Liver (tissue), 9 donors: ENCODE results near the gene ATP1B1. TPM values are rescaled to one million over a fixed set of nuclear protein-coding genes. Genes with fewer than 3 reads are reported as not detected.

Source experiments
- DNase-seq: peaks from one replicate; pipeline ENCODE4 v3.0.0-alpha.2; 2017; ENCODE audit warnings: low spot score
- H3K27ac ChIP-seq, 2 donors: one replicate each; pipeline ENCODE4 v1.7.0; 2013; ENCODE audit warnings: inconsistent platforms in 2 of 2, low read length in 2 of 2, control low read depth in 1 of 2, low read depth in 1 of 2, mild to moderate bottlenecking in 1 of 2
- H3K27me3 ChIP-seq, 4 donors: one replicate each; pipeline versions ENCODE4 v1.6.1 to v1.7.0; 2013; ENCODE audit warnings: low read length in 3 of 4, inconsistent platforms in 1 of 4, mild to moderate bottlenecking in 1 of 4, moderate library complexity in 1 of 4; ENCODE audit not compliant: control insufficient read depth in 4 of 4, insufficient read depth in 4 of 4
- H3K36me3 ChIP-seq, 4 donors: one replicate each; pipeline versions ENCODE4 v1.6.1 to v1.7.0; 2013; ENCODE audit warnings: low read length in 3 of 4, mild to moderate bottlenecking in 3 of 4, low read depth in 1 of 4, moderate library complexity in 1 of 4; ENCODE audit not compliant: control insufficient read depth in 4 of 4, insufficient read depth in 3 of 4
- H3K4me1 ChIP-seq, 4 donors: one replicate each; pipeline versions ENCODE4 v1.6.1 to v1.7.0; 2013; ENCODE audit warnings: low read length in 3 of 4, mild to moderate bottlenecking in 3 of 4, moderate library complexity in 1 of 4; ENCODE audit not compliant: control insufficient read depth in 4 of 4, insufficient read depth in 4 of 4
- H3K4me3 ChIP-seq, 3 donors: one replicate each; pipeline versions ENCODE4 v1.6.1 to v1.7.0; 2013; ENCODE audit warnings: low read length in 3 of 3, control low read depth in 1 of 3, low read depth in 1 of 3, mild to moderate bottlenecking in 1 of 3
- H3K9ac ChIP-seq, 2 donors: one replicate each; pipeline ENCODE4 v1.7.0; 2013; ENCODE audit warnings: low read length in 2 of 2, mild to moderate bottlenecking in 2 of 2, moderate library complexity in 2 of 2, control low read depth in 1 of 2, low read depth in 1 of 2
- H3K9me3 ChIP-seq, 4 donors: one replicate each; pipeline versions ENCODE4 v1.6.1 to v1.7.0; 2013; ENCODE audit warnings: low read length in 3 of 4; ENCODE audit not compliant: control insufficient read depth in 4 of 4
- EGR1 ChIP-seq, 2 donors: IDR thresholded peaks; 2 replicates each; pipeline ENCODE4 v1.6.1; 2016 to 2018; ENCODE audit warnings: antibody characterized with exemption in 2 of 2, low read depth in 2 of 2
- FOXA1 ChIP-seq: IDR thresholded peaks from 2 replicates; pipeline ENCODE4 v1.6.1; 2016; ENCODE audit warnings: antibody characterized with exemption
- FOXA2 ChIP-seq: IDR thresholded peaks from 2 replicates; pipeline ENCODE4 v1.6.1; 2016; ENCODE audit warnings: antibody characterized with exemption
- GABPA ChIP-seq, 2 donors: IDR thresholded peaks in 1 of 2; conservative IDR thresholded peaks in 1 of 2; 2 replicates each; pipeline ENCODE4 v1.6.1; 2016; ENCODE audit warnings: antibody characterized with exemption in 2 of 2, mild to moderate bottlenecking in 1 of 2, moderate library complexity in 1 of 2
- HNF4A ChIP-seq, 2 donors: conservative IDR thresholded peaks; 2 replicates each; pipeline ENCODE4 v1.6.1; 2016; ENCODE audit warnings: antibody characterized with exemption in 2 of 2, mild to moderate bottlenecking in 2 of 2
- HNF4G ChIP-seq: IDR thresholded peaks from 2 replicates; pipeline ENCODE4 v1.6.1; 2016; ENCODE audit warnings: antibody characterized with exemption
- JUND ChIP-seq, 2 donors: IDR thresholded peaks; 2 replicates each; pipeline ENCODE4 v1.6.1; 2016; ENCODE audit warnings: antibody characterized with exemption in 2 of 2
- NR2F2 ChIP-seq: IDR thresholded peaks from 2 replicates; pipeline ENCODE4 v1.6.1; 2016; ENCODE audit warnings: antibody characterized with exemption
- RAD21 ChIP-seq, 2 donors: IDR thresholded peaks; 2 replicates each; pipeline ENCODE4 v1.6.1; 2016; ENCODE audit warnings: antibody characterized with exemption in 2 of 2, mild to moderate bottlenecking in 2 of 2
- RXRA ChIP-seq, 2 donors: IDR thresholded peaks; 2 replicates each; pipeline ENCODE4 v1.6.1; 2017 to 2018; ENCODE audit warnings: antibody characterized with exemption in 2 of 2, mild to moderate bottlenecking in 1 of 2
- SP1 ChIP-seq: IDR thresholded peaks from 2 replicates; pipeline ENCODE4 v1.6.1; 2018; ENCODE audit warnings: antibody characterized with exemption, mild to moderate bottlenecking
- TAF1 ChIP-seq: conservative IDR thresholded peaks from 2 replicates; pipeline ENCODE4 v1.6.1; 2016; ENCODE audit warnings: antibody characterized with exemption, mild to moderate bottlenecking
- YY1 ChIP-seq: IDR thresholded peaks from 2 replicates; pipeline ENCODE4 v1.6.1; 2016; ENCODE audit warnings: antibody characterized with exemption, mild to moderate bottlenecking
- WGBS: extraction: QIAGEN DNeasy Blood & Tissue Kit; methylation state at CpG from one replicate; pipeline ENCODE4 v1.1.7; 2013; 5-methylcytosine and 5-hydroxymethylcytosine counted together
- polyA plus RNA-seq, 2 donors: library from polyadenylated mRNA; stranded (reverse) in 1 of 2; unstranded in 1 of 2; fragments of 200-250 nt in 1 of 2; fragments of >200 nt in 1 of 2; fragmentation: Nextera tagmentation in 1 of 2; extraction: Ambion mirVana in 1 of 2; gene quantifications; one replicate each; pipeline versions ENCODE4 v1.2.1 to v1.2.3, GENCODE V29; 2013 to 2015
- total RNA-seq, 2 donors: library from RNA; depleted of rRNA; stranded (reverse); fragments of >200 nt; gene quantifications; one replicate each; pipeline ENCODE4 v1.2.3, GENCODE V29; 2014
- TF ChIP-seq, protein P1 (sequence below): IDR thresholded peaks from 2 replicates; pipeline ENCODE4 v1.6.1; 2016; ENCODE audit warnings: antibody characterized with exemption, mild to moderate bottlenecking
- TF ChIP-seq, protein P2 (sequence below): IDR thresholded peaks from 2 replicates; pipeline ENCODE4 v1.6.1; 2016; ENCODE audit warnings: antibody characterized with exemption
- TF ChIP-seq, protein P3 (sequence below): IDR thresholded peaks from 2 replicates; pipeline ENCODE4 v1.6.1; 2016; ENCODE audit warnings: antibody characterized with exemption
- TF ChIP-seq, protein P4 (sequence below): fragments of 150-350 bp; IDR thresholded peaks from 2 replicates; pipeline ENCODE4 v1.5.1; 2017; ENCODE audit warnings: improper control_type of control experiment, low read depth, low read length; ENCODE audit not compliant: missing input control
- TF ChIP-seq, protein P5 (sequence below): IDR thresholded peaks from 2 replicates; pipeline ENCODE4 v1.6.1; 2016; ENCODE audit warnings: antibody characterized with exemption
- donor health status: healthy.
- donor health status: healthy.
- donor health status: healthy.
- donor health status: healthy.
- donor health status: healthy.

ATP1B1 gene
- total and polyA plus RNA-seq, 4 donors = 36.1 to 57.0 (median 46.5) TPM

DNA sequence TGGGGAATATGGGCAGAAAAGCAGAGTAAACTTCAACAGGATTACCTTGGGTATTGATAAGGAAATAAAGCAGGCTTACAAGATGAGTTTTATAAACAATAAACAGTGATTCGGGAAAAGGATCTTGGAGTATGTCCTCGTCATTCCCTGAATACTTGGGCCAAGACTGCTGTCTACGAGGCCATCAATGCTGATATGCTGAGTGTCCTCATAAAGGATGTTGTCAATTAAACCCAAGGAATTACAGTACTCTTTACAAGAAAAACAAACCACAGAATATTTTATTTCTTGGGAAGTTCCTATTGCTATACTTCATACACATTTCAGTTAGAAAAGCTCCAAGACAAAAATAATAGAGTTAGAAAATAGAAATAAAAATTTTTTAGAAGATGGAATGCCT is 34.9 kb downstream of the ATP1B1 start:
- WGBS = 86% methylated on average over 3 of the region's 3 CpGs
- TF ChIP-seq FOXA2 = no peak
- TF ChIP-seq, protein P1, sequence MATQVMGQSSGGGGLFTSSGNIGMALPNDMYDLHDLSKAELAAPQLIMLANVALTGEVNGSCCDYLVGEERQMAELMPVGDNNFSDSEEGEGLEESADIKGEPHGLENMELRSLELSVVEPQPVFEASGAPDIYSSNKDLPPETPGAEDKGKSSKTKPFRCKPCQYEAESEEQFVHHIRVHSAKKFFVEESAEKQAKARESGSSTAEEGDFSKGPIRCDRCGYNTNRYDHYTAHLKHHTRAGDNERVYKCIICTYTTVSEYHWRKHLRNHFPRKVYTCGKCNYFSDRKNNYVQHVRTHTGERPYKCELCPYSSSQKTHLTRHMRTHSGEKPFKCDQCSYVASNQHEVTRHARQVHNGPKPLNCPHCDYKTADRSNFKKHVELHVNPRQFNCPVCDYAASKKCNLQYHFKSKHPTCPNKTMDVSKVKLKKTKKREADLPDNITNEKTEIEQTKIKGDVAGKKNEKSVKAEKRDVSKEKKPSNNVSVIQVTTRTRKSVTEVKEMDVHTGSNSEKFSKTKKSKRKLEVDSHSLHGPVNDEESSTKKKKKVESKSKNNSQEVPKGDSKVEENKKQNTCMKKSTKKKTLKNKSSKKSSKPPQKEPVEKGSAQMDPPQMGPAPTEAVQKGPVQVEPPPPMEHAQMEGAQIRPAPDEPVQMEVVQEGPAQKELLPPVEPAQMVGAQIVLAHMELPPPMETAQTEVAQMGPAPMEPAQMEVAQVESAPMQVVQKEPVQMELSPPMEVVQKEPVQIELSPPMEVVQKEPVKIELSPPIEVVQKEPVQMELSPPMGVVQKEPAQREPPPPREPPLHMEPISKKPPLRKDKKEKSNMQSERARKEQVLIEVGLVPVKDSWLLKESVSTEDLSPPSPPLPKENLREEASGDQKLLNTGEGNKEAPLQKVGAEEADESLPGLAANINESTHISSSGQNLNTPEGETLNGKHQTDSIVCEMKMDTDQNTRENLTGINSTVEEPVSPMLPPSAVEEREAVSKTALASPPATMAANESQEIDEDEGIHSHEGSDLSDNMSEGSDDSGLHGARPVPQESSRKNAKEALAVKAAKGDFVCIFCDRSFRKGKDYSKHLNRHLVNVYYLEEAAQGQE = no peak
- TF ChIP-seq YY1 = no peak
- no peak for TF ChIP-seq HNF4G
- no peak for TF ChIP-seq NR2F2
- TF ChIP-seq TAF1 = no peak
- TF ChIP-seq, protein P2, sequence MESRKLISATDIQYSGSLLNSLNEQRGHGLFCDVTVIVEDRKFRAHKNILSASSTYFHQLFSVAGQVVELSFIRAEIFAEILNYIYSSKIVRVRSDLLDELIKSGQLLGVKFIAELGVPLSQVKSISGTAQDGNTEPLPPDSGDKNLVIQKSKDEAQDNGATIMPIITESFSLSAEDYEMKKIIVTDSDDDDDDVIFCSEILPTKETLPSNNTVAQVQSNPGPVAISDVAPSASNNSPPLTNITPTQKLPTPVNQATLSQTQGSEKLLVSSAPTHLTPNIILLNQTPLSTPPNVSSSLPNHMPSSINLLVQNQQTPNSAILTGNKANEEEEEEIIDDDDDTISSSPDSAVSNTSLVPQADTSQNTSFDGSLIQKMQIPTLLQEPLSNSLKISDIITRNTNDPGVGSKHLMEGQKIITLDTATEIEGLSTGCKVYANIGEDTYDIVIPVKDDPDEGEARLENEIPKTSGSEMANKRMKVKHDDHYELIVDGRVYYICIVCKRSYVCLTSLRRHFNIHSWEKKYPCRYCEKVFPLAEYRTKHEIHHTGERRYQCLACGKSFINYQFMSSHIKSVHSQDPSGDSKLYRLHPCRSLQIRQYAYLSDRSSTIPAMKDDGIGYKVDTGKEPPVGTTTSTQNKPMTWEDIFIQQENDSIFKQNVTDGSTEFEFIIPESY = no peak
- TF ChIP-seq, protein P3, sequence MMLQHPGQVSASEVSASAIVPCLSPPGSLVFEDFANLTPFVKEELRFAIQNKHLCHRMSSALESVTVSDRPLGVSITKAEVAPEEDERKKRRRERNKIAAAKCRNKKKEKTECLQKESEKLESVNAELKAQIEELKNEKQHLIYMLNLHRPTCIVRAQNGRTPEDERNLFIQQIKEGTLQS = no peak
- no peak for TF ChIP-seq RXRA (IDR thresholded peaks at IDR 0.05)
- TF ChIP-seq GABPA (IDR thresholded peaks at IDR 0.05 in 1 of 2, conservative IDR thresholded peaks at IDR 0.05 in 1 of 2) = no peak
- no peak for TF ChIP-seq HNF4A (conservative IDR thresholded peaks at IDR 0.05)
- no peak for TF ChIP-seq JUND (IDR thresholded peaks at IDR 0.05)
- TF ChIP-seq EGR1 (IDR thresholded peaks at IDR 0.05; ENCODE audit: low read depth in 2 of 2) = no peak
- TF ChIP-seq, protein P4, sequence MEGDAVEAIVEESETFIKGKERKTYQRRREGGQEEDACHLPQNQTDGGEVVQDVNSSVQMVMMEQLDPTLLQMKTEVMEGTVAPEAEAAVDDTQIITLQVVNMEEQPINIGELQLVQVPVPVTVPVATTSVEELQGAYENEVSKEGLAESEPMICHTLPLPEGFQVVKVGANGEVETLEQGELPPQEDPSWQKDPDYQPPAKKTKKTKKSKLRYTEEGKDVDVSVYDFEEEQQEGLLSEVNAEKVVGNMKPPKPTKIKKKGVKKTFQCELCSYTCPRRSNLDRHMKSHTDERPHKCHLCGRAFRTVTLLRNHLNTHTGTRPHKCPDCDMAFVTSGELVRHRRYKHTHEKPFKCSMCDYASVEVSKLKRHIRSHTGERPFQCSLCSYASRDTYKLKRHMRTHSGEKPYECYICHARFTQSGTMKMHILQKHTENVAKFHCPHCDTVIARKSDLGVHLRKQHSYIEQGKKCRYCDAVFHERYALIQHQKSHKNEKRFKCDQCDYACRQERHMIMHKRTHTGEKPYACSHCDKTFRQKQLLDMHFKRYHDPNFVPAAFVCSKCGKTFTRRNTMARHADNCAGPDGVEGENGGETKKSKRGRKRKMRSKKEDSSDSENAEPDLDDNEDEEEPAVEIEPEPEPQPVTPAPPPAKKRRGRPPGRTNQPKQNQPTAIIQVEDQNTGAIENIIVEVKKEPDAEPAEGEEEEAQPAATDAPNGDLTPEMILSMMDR = no peak
- TF ChIP-seq SP1 = no peak
- no peak for TF ChIP-seq FOXA1
- TF ChIP-seq, protein P5, sequence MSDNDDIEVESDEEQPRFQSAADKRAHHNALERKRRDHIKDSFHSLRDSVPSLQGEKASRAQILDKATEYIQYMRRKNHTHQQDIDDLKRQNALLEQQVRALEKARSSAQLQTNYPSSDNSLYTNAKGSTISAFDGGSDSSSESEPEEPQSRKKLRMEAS = no peak
- DNase-seq = no peak
- no peak overlapping the region for H3K9ac ChIP-seq
- H3K4me3 ChIP-seq = no peak overlapping the region
- H3K27me3 ChIP-seq = no peaks in the 10 kb centered on the region
- H3K27ac ChIP-seq = no peak overlapping the region
- no peaks in the 10 kb centered on the region for H3K36me3 ChIP-seq
- no peaks in the 10 kb centered on the region for H3K9me3 ChIP-seq
- peaks cover 10 to 27% (median 20%) of the 10 kb centered on the region in 4 donors for H3K4me1 ChIP-seq

DNA sequence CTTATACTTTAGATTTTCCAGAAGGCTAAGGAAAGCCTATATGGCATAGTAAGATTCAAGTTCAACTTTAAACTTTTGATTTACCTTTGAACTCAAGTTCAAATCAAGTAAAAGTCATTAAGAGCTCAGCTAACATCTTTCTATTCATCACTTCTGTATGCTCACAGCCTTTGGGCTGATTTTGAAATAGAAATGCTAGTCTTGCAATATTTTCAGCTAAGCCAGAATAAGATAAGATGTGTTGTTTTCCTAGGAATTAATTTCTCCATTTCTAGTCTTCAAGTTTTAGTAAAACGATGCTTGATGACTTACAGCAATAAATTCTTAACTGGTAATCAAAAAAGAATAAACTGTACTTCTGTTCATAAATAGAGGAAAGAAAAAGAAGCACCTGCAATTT is 35.6 kb downstream of the ATP1B1 start:
- TF ChIP-seq HNF4A (conservative IDR thresholded peaks at IDR 0.05) (no peak), JUND (IDR thresholded peaks at IDR 0.05) (no peak), YY1 (no peak), RAD21 (IDR thresholded peaks at IDR 0.05) (no peak), TAF1 (no peak), HNF4G (no peak), SP1 (no peak), FOXA1 (no peak), NR2F2 (no peak)
- TF ChIP-seq, protein P2 = no peak
- TF ChIP-seq, protein P3 = no peak
- TF ChIP-seq, protein P5 = no peak
- TF ChIP-seq, protein P4 = no peak
- no peak overlapping the region for H3K27ac ChIP-seq
- WGBS = 6% methylated on average over 1 of the region's 1 CpG
- H3K27me3 ChIP-seq = no peaks in the 10 kb centered on the region
- no peak overlapping the region for H3K4me3 ChIP-seq
- H3K4me1 ChIP-seq = peaks cover 12 to 35% (median 25%) of the 10 kb centered on the region in 4 donors
- no peak overlapping the region for H3K9ac ChIP-seq
- H3K36me3 ChIP-seq = no peaks in the 10 kb centered on the region
- H3K9me3 ChIP-seq = no peaks in the 10 kb centered on the region
- no peak for DNase-seq
